B cell (primary cell): ENCODE results near the gene HIP1R. TPM values are rescaled to one million over a fixed set of nuclear protein-coding genes. Genes with fewer than 3 reads are reported as not detected.

Source experiments
- ATAC-seq: fragments of 200-7000 bp; cut with Tn5 transposase; one replicate; pipeline ENCODE4 v1.10.0; 2021; ENCODE audit warnings: low read depth, mild to moderate bottlenecking, moderate number of reproducible peaks, moderate library complexity
- CTCF ChIA-PET: fragments of 350-600 bp; sonication (Branson Sonifier 250); formaldehyde crosslinking; loops from one replicate; lab custom pipeline; 2021; ENCODE audit warnings: antibody characterized with exemption, inconsistent platforms; lab: Charles Lee
- POLR2A ChIA-PET: fragments of 350-600 bp; sonication (Branson Sonifier 250); formaldehyde crosslinking; loops from one replicate; lab custom pipeline; 2021; ENCODE audit warnings: antibody characterized with exemption; lab: Charles Lee
- DNase-seq: peaks from one replicate; pipeline ENCODE4 v3.0.0; 2013
- H2AFZ ChIP-seq: 2 replicates; pipeline ENCODE4 v1.6.1; 2012; ENCODE audit warnings: mild to moderate bottlenecking, low read depth, low read length; ENCODE audit not compliant: insufficient read depth, poor library complexity, severe bottlenecking
- H3K27ac ChIP-seq, 2 donors: 1 replicate in 1 of 2; 2 replicates in 1 of 2; pipeline ENCODE4 v1.5.1; 2012 to 2013; ENCODE audit warnings: low read length in 2 of 2, mild to moderate bottlenecking in 2 of 2, moderate library complexity in 1 of 2
- H3K27me3 ChIP-seq, 4 experiments: fragments of 200-600 bp in 1 of 4; sonication (generic) in 1 of 4; replicated peaks in 1 of 4; 1 replicate in 2 of 4; 2 replicates in 2 of 4; pipeline versions ENCODE4 v1.6.1 to v1.7.0; 2013 to 2016; ENCODE audit warnings: low read length in 3 of 4, mild to moderate bottlenecking in 2 of 4, mixed read lengths in 1 of 4, moderate library complexity in 1 of 4; ENCODE audit not compliant: insufficient read depth in 4 of 4, control insufficient read depth in 3 of 4; ENCODE audit errors: control extremely low read depth in 1 of 4
- H3K36me3 ChIP-seq, 2 experiments: replicated peaks in 1 of 2; 1 replicate in 1 of 2; 2 replicates in 1 of 2; pipeline versions ENCODE4 v1.6.1 to v1.7.1; 2013; ENCODE audit warnings: low read length in 1 of 2; ENCODE audit not compliant: insufficient read depth in 2 of 2, control insufficient read depth in 1 of 2; ENCODE audit errors: control extremely low read depth in 1 of 2, extremely low read depth in 1 of 2
- H3K4me1 ChIP-seq, 2 donors: fragments of 200-600 bp in 1 of 2; sonication (generic) in 1 of 2; 1 replicate in 1 of 2; 2 replicates in 1 of 2; pipeline versions ENCODE4 v1.5.1 to v1.6.1; 2013 to 2017; ENCODE audit warnings: low read length in 2 of 2; ENCODE audit not compliant: control insufficient read depth in 2 of 2, insufficient read depth in 2 of 2
- H3K4me2 ChIP-seq: replicated peaks from 2 replicates; pipeline ENCODE3; 2012; ENCODE audit warnings: mild to moderate bottlenecking, low read depth, low read length; ENCODE audit not compliant: poor library complexity, severe bottlenecking
- H3K4me3 ChIP-seq, 5 experiments: fragments of 200-600 bp in 1 of 5; sonication (generic) in 1 of 5; 1 replicate in 3 of 5; 2 replicates in 2 of 5; pipeline versions ENCODE4 v1.5.1 to v1.7.0; 2011 to 2016; ENCODE audit warnings: low read length in 4 of 5, mild to moderate bottlenecking in 4 of 5, low read depth in 2 of 5, control low read depth in 1 of 5, moderate library complexity in 1 of 5; ENCODE audit not compliant: insufficient read depth in 1 of 5; ENCODE audit errors: control extremely low read depth in 1 of 5, extremely low read depth in 1 of 5
- H3K79me2 ChIP-seq: fragments of 200-600 bp; sonication (generic); one replicate; pipeline ENCODE4 v1.6.0; 2016; ENCODE audit warnings: low read length; ENCODE audit not compliant: control insufficient read depth, insufficient read depth
- H3K9ac ChIP-seq: fragments of 200-600 bp; sonication (generic); 2 replicates; pipeline ENCODE4 v1.6.1; 2017; ENCODE audit warnings: mild to moderate bottlenecking, low read length, moderate library complexity
- H3K9me3 ChIP-seq, 3 donors: one replicate each; pipeline versions ENCODE4 v1.6.1 to v1.7.1; 2013; ENCODE audit warnings: low read length in 2 of 3; ENCODE audit not compliant: control insufficient read depth in 2 of 3, insufficient read depth in 1 of 3; ENCODE audit errors: control extremely low read depth in 1 of 3
- H4K20me1 ChIP-seq: 2 replicates; pipeline ENCODE4 v1.6.0; 2012; ENCODE audit warnings: mild to moderate bottlenecking, low read length; ENCODE audit not compliant: insufficient read depth, control insufficient read depth, poor library complexity, severe bottlenecking
- H3K27ac Mint-ChIP-seq: one replicate; pipeline ENCODE4 v1.8.0; 2021; ENCODE audit warnings: mixed read lengths
- H3K27me3 Mint-ChIP-seq: one replicate; pipeline ENCODE4 v1.8.0; 2021; ENCODE audit warnings: mixed read lengths
- H3K4me1 Mint-ChIP-seq: one replicate; pipeline ENCODE4 v1.8.0; 2021; ENCODE audit warnings: mixed read lengths
- H3K4me3 Mint-ChIP-seq: one replicate; pipeline ENCODE4 v1.8.0; 2021; ENCODE audit warnings: mixed read lengths
- H3K9me3 Mint-ChIP-seq: one replicate; pipeline ENCODE4 v1.8.0; 2022; ENCODE audit warnings: mixed read lengths; ENCODE audit not compliant: insufficient read depth
- CTCF ChIP-seq: fragments of 200-600 bp; IDR thresholded peaks from one replicate; pipeline ENCODE4 v1.8.0; 2022; ENCODE audit warnings: antibody characterized with exemption, mild to moderate bottlenecking
- EZH2 ChIP-seq: IDR thresholded peaks from 2 replicates; pipeline ENCODE4 v1.6.1; 2012; ENCODE audit warnings: borderline replicate concordance, low read depth, mild to moderate bottlenecking, moderate library complexity, low read length; ENCODE audit not compliant: insufficient read depth, poor library complexity, severe bottlenecking
- WGBS: methylation state at CpG from one replicate; pipeline ENCODE4 v1.1.5; 2013; ENCODE audit warnings: missing lambda C conversion rate; ENCODE audit not compliant: insufficient coverage; 5-methylcytosine and 5-hydroxymethylcytosine counted together
- intact Hi-C: fragments of 100-400 bp; cut with micrococcal nuclease; formaldehyde crosslinking; loops from one replicate; pipeline ENCODE4 v1.10.0; 2022
- polyA plus RNA-seq: library from polyadenylated mRNA; depleted of rRNA; stranded (reverse); fragments of >200 nt; gene quantifications from 2 replicates; pipeline ENCODE4 v1.2.3, GENCODE V29; 2012
- total RNA-seq, 2 donors: library from RNA; stranded (reverse); fragments of 120-200 nt in 1 of 2; gene quantifications; 1 replicate in 1 of 2; 2 replicates in 1 of 2; pipeline versions ENCODE4 v1.2.3 to v1.2.4, GENCODE V29; 2013 to 2022

The HIP1R gene
- total and polyA plus RNA-seq, 2 donors (not counting 1 experiment from before 2014, with no cell fraction given) = 289 to 390 TPM

GRCh38 chr12:122785503-122785902 is 49.8 kb upstream of the HIP1R start:
- H3K4me3 Mint-ChIP-seq = no peak overlapping the region
- ATAC-seq = no peak
- H3K27me3 ChIP-seq = no peaks in the 10 kb centered on the region
- H3K36me3 ChIP-seq = no peaks in the 10 kb centered on the region
- intact Hi-C loops = no loop called here
- H3K4me3 ChIP-seq = no peak overlapping the region
- no peaks in the 10 kb centered on the region for H3K9me3 Mint-ChIP-seq
- no peaks in the 10 kb centered on the region for H3K27me3 Mint-ChIP-seq
- no peak for DNase-seq
- no peaks in the 10 kb centered on the region for H4K20me1 ChIP-seq
- no peak overlapping the region for H2AFZ ChIP-seq
- H3K27ac ChIP-seq = no peak overlapping the region
- TF ChIP-seq CTCF = no peak
- TF ChIP-seq EZH2 = no peak
- H3K4me1 Mint-ChIP-seq = peaks cover 5% of the 10 kb centered on the region
- H3K4me2 ChIP-seq = no peak overlapping the region
- no peaks in the 10 kb centered on the region for H3K79me2 ChIP-seq
- no peaks in the 10 kb centered on the region for H3K9me3 ChIP-seq
- WGBS = 73% methylated on average over 2 of the region's 7 CpGs
- ChIA-PET POLR2A (interaction anchor here (0.6 kb wide), 1 partner anchor 15 kb away, joined by 6 read pairs; no protein-coding TSS in a partner anchor), CTCF (interaction anchor here (1.5 kb wide), 1 partner anchor 9 kb away, joined by 5 read pairs; no protein-coding TSS in a partner anchor)
- no peak overlapping the region for H3K27ac Mint-ChIP-seq
- H3K4me1 ChIP-seq = no peaks in the 10 kb centered on the region
- no peak overlapping the region for H3K9ac ChIP-seq

- POLR2A ChIA-PET = no interaction called here
These were observed 46.9 kb upstream of the HIP1R start for GRCh38 chr12:122788387-122788786.

More at GRCh38 chr12:122788387-122788786, 46.9 kb upstream of the HIP1R start:
- no peak overlapping the region for H3K4me2 ChIP-seq
- H3K9ac ChIP-seq = no peak overlapping the region
- H2AFZ ChIP-seq = no peak overlapping the region
- H4K20me1 ChIP-seq = no peaks in the 10 kb centered on the region
- no peaks in the 10 kb centered on the region for H3K27me3 ChIP-seq
- no peak overlapping the region for H3K4me3 ChIP-seq
- ATAC-seq (no peak), DNase-seq (no peak)
- no CpG with 5 or more reads among the region's 4 CpGs for WGBS
- Mint-ChIP-seq H3K4me3 (no peak overlapping the region), H3K9me3 (no peaks in the 10 kb centered on the region), H3K4me1 (peaks cover 5% of the 10 kb centered on the region), H3K27ac (no peak overlapping the region), H3K27me3 (no peaks in the 10 kb centered on the region)
- TF ChIP-seq EZH2 (no peak), CTCF (no peak)
- H3K4me1 ChIP-seq = no peaks in the 10 kb centered on the region
- CTCF ChIA-PET = no interaction called here
- no peaks in the 10 kb centered on the region for H3K9me3 ChIP-seq
- no peaks in the 10 kb centered on the region for H3K36me3 ChIP-seq
- intact Hi-C loops = no loop called here
- peaks cover 3% of the 10 kb centered on the region for H3K79me2 ChIP-seq
- H3K27ac ChIP-seq = no peak overlapping the region
